SU-DHL-6 (cell line): ENCODE measurements around the gene CDK14.

Source experiments
- EZH2phosphoT487 ChIP-seq: fragments of 200-600 bp; sonication (generic), shearing (Covaris generic); conservative IDR thresholded peaks from 2 replicates; pipeline ENCODE4 v1.6.1; 2018; ENCODE audit warnings: mild to moderate bottlenecking, antibody characterized with exemption, low read length, moderate library complexity, mixed read lengths
- TF ChIP-seq, protein P1 (sequence below): fragments of 200-600 bp; sonication (generic); IDR thresholded peaks from one replicate; pipeline ENCODE4 v1.5.1; 2017; ENCODE audit warnings: antibody characterized with exemption, mild to moderate bottlenecking, low read length, moderate library complexity; ENCODE audit not compliant: insufficient read depth, poor library complexity, severe bottlenecking

DNA sequence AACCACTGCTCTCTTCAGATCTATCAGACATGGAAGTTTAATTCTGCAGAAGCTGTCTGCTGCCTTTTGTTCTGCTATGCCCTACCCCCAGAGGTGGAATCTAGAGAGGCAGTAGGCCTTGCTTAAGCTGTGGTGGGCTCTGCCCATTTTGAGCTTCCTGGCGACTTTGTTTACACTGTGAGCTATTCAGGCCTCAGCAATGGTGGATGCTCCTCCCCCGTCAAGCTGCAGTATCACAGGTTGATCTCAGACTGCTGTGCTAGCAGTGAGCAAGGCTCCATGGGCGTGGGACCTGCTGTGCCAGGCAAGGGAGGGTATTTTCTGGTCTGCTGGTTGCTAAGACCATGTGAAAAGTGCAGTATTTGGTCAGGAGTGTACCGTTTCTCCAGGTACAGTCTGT lies 45.1 kb upstream of the CDK14 start:
- TF ChIP-seq, protein P1, sequence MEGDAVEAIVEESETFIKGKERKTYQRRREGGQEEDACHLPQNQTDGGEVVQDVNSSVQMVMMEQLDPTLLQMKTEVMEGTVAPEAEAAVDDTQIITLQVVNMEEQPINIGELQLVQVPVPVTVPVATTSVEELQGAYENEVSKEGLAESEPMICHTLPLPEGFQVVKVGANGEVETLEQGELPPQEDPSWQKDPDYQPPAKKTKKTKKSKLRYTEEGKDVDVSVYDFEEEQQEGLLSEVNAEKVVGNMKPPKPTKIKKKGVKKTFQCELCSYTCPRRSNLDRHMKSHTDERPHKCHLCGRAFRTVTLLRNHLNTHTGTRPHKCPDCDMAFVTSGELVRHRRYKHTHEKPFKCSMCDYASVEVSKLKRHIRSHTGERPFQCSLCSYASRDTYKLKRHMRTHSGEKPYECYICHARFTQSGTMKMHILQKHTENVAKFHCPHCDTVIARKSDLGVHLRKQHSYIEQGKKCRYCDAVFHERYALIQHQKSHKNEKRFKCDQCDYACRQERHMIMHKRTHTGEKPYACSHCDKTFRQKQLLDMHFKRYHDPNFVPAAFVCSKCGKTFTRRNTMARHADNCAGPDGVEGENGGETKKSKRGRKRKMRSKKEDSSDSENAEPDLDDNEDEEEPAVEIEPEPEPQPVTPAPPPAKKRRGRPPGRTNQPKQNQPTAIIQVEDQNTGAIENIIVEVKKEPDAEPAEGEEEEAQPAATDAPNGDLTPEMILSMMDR = no peak
- TF ChIP-seq EZH2phosphoT487 = no peak
